WTC11 (cell line): ENCODE data around the gene SPNS3. TPM values are rescaled to one million over a fixed set of nuclear protein-coding genes. Genes with fewer than 3 reads are reported as not detected.

Experiments
- ATAC-seq: fragments of 200-7000 bp; cut with Tn5 transposase; 2 replicates; pipeline ENCODE4 v1.10.0; 2021; ENCODE audit warnings: mild to moderate bottlenecking, moderate library complexity
- CTCF ChIA-PET: fragments of 300-600 bp; sonication (Branson Sonifier 250); formaldehyde crosslinking; loops from one replicate; lab custom pipeline; 2021; ENCODE audit warnings: antibody characterized with exemption; lab: Charles Lee
- POLR2A ChIA-PET: fragments of 350-600 bp; sonication (Branson Sonifier 250); formaldehyde crosslinking; loops from one replicate; lab custom pipeline; 2021; ENCODE audit warnings: antibody characterized with exemption; lab: Charles Lee
- DNase-seq: peaks from one replicate; pipeline ENCODE4 v3.0.0; 2021; ENCODE audit warnings: low spot score
- H3K27ac Mint-ChIP-seq: 2 replicates; pipeline ENCODE4 v1.8.0; 2021; ENCODE audit warnings: mixed read lengths
- H3K27me3 Mint-ChIP-seq: 2 replicates; pipeline ENCODE4 v1.8.0; 2021; ENCODE audit warnings: low read depth, mild to moderate bottlenecking, moderate library complexity, mixed read lengths
- H3K36me3 Mint-ChIP-seq: 2 replicates; pipeline ENCODE4 v1.8.0; 2021; ENCODE audit warnings: mixed read lengths
- H3K4me1 Mint-ChIP-seq: 2 replicates; pipeline ENCODE4 v1.8.0; 2022; ENCODE audit warnings: mixed read lengths
- H3K4me3 Mint-ChIP-seq: 2 replicates; pipeline ENCODE4 v1.8.0; 2021; ENCODE audit warnings: mild to moderate bottlenecking, moderate library complexity, mixed read lengths
- H3K9me3 Mint-ChIP-seq: 2 replicates; pipeline ENCODE4 v1.8.0; 2021; ENCODE audit warnings: mixed read lengths
- CBFB ChIP-seq: sonication (generic); formaldehyde crosslinking; IDR thresholded peaks from 2 replicates; pipeline ENCODE4 v1.8.1; 2022; ENCODE audit warnings: mild to moderate bottlenecking, low read depth, missing genetic modification reagents
- ELF4 ChIP-seq: sonication (generic); formaldehyde crosslinking; IDR thresholded peaks from 2 replicates; pipeline ENCODE4 v1.8.1; 2022; ENCODE audit warnings: low read depth, mild to moderate bottlenecking, moderate library complexity, missing genetic modification reagents
- FOXK1 ChIP-seq: sonication (generic); formaldehyde crosslinking; IDR thresholded peaks from 2 replicates; pipeline ENCODE4 v1.8.0; 2022; ENCODE audit warnings: mild to moderate bottlenecking, moderate library complexity, missing genetic modification reagents
- GRHL2 ChIP-seq: fragments of 250-450 bp; sonication (Bioruptor Pico); IDR thresholded peaks from 2 replicates; pipeline ENCODE4 v1.8.0; 2022; ENCODE audit warnings: mild to moderate bottlenecking, moderate library complexity; ENCODE audit not compliant: insufficient replicate concordance, severe bottlenecking
- HMGA2 ChIP-seq: fragments of 250-450 bp; sonication (Bioruptor Pico); IDR thresholded peaks from 2 replicates; pipeline ENCODE4 v1.4.0; 2021; ENCODE audit warnings: mild to moderate bottlenecking, moderate library complexity
- IRF2 ChIP-seq: sonication (generic); formaldehyde crosslinking; IDR thresholded peaks from 2 replicates; pipeline ENCODE4 v1.8.0; 2022; ENCODE audit warnings: low read depth, missing genetic modification reagents, borderline replicate concordance
- NFE2L1 ChIP-seq: sonication (generic); formaldehyde crosslinking; IDR thresholded peaks from 2 replicates; pipeline ENCODE4 v1.8.1; 2023; ENCODE audit warnings: missing genetic modification reagents
- NFYB ChIP-seq: sonication (generic); formaldehyde crosslinking; conservative IDR thresholded peaks from 2 replicates; pipeline ENCODE4 v1.8.0; 2022; ENCODE audit warnings: low read depth, missing genetic modification reagents
- NR2C2 ChIP-seq: sonication (generic); formaldehyde crosslinking; IDR thresholded peaks from 2 replicates; pipeline ENCODE4 v1.8.0; 2022; ENCODE audit warnings: mild to moderate bottlenecking, missing genetic modification reagents
- OVOL2 ChIP-seq: fragments of 250-450 bp; sonication (Bioruptor Pico); IDR thresholded peaks from 2 replicates; pipeline ENCODE4 v1.9.0; 2021; ENCODE audit warnings: mild to moderate bottlenecking, borderline replicate concordance
- PRRX2 ChIP-seq: fragments of 250-450 bp; sonication (Bioruptor Pico); IDR thresholded peaks from 2 replicates; pipeline ENCODE4 v1.8.0; 2021; ENCODE audit warnings: mild to moderate bottlenecking
- TCF7 ChIP-seq: sonication (generic); formaldehyde crosslinking; IDR thresholded peaks from 2 replicates; pipeline ENCODE4 v1.8.0; 2022; ENCODE audit warnings: mild to moderate bottlenecking, low read depth, missing genetic modification reagents, moderate library complexity
- ZNF219 ChIP-seq: sonication (generic); formaldehyde crosslinking; IDR thresholded peaks from 2 replicates; pipeline ENCODE4 v1.8.0; 2023; ENCODE audit warnings: missing genetic modification reagents, mild to moderate bottlenecking, borderline replicate concordance
- ZNF263 ChIP-seq: sonication (generic); formaldehyde crosslinking; IDR thresholded peaks from 2 replicates; pipeline ENCODE4 v1.8.1; 2022; ENCODE audit warnings: low read depth, mild to moderate bottlenecking, moderate library complexity, missing genetic modification reagents
- total RNA-seq: library from RNA; stranded (reverse); gene quantifications from 3 replicates; pipeline ENCODE4 v1.2.3, GENCODE V29; 2021
- TF ChIP-seq, protein P1 (sequence below): sonication (generic); formaldehyde crosslinking; IDR thresholded peaks from 2 replicates; pipeline ENCODE4 v1.8.0; 2023; ENCODE audit warnings: missing genetic modification reagents, mild to moderate bottlenecking, borderline replicate concordance
- TF ChIP-seq, protein P2 (sequence below): fragments of 250-450 bp; sonication (Bioruptor Pico); IDR thresholded peaks from 2 replicates; pipeline ENCODE4 v1.8.0; 2021; ENCODE audit warnings: mild to moderate bottlenecking
- TF ChIP-seq, protein P3 (sequence below): sonication (generic); formaldehyde crosslinking; IDR thresholded peaks from 2 replicates; pipeline ENCODE4 v1.8.1; 2023; ENCODE audit warnings: mild to moderate bottlenecking, missing genetic modification reagents, moderate library complexity
- TF ChIP-seq, protein P4 (sequence below): sonication (generic); formaldehyde crosslinking; IDR thresholded peaks from 2 replicates; pipeline ENCODE4 v1.8.1; 2022; ENCODE audit warnings: low read depth, mild to moderate bottlenecking, moderate library complexity, missing genetic modification reagents, borderline replicate concordance
- TF ChIP-seq, protein P5 (sequence below): sonication (generic); formaldehyde crosslinking; IDR thresholded peaks from 2 replicates; pipeline ENCODE4 v1.8.0; 2023; ENCODE audit warnings: missing genetic modification reagents
- TF ChIP-seq, protein P6 (sequence below): fragments of 250-450 bp; sonication (Bioruptor Pico); IDR thresholded peaks from 2 replicates; pipeline ENCODE4 v1.9.0; 2021; ENCODE audit warnings: mild to moderate bottlenecking

The SPNS3 gene
- total RNA-seq, 1 experiment from 2014 or later, result not detected

DNA sequence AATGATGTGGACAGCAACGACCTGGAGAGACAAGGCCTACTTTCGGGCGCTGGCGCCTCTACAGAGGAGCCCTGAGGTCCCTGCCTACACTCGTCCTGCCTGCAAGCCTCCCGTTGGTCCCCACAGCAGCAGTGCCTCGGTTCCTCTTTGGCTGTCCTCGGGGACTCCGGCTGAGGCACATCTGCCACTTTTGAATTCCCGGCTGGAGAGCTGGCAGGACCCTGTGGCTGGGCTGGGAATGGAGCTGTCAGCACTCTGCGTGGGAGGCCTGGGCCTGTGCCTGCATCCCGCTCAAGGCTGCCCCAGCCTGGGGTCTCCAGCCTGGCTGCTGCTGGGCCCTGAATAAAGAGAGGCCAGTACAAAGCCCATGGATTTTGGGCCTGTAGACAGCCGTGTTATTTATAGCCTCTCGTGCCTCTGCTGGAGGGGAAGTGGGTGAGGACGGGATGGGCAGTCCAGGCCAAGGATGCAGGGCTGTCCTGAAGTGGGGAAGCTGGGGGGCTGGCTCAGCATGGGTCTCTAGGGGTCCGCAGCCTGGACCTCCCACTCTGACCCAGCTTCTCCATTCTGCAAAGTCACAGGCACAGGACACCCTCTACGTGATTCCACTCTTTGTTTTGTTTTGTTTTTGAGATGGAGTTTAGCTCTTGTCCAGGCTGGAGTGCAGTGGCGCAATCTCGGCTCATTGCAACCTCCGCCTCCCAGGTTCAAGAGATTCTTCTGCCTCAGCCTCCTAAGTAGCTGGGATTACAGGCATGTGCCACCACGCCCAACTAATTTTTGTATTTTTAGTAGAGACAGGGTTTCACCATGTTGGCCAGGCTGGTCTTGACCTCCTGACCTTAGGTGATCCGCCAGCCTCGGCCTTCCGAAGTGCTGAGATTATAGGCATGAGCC is 54.3 kb downstream of the SPNS3 start (continued):
- TF ChIP-seq, protein P1, sequence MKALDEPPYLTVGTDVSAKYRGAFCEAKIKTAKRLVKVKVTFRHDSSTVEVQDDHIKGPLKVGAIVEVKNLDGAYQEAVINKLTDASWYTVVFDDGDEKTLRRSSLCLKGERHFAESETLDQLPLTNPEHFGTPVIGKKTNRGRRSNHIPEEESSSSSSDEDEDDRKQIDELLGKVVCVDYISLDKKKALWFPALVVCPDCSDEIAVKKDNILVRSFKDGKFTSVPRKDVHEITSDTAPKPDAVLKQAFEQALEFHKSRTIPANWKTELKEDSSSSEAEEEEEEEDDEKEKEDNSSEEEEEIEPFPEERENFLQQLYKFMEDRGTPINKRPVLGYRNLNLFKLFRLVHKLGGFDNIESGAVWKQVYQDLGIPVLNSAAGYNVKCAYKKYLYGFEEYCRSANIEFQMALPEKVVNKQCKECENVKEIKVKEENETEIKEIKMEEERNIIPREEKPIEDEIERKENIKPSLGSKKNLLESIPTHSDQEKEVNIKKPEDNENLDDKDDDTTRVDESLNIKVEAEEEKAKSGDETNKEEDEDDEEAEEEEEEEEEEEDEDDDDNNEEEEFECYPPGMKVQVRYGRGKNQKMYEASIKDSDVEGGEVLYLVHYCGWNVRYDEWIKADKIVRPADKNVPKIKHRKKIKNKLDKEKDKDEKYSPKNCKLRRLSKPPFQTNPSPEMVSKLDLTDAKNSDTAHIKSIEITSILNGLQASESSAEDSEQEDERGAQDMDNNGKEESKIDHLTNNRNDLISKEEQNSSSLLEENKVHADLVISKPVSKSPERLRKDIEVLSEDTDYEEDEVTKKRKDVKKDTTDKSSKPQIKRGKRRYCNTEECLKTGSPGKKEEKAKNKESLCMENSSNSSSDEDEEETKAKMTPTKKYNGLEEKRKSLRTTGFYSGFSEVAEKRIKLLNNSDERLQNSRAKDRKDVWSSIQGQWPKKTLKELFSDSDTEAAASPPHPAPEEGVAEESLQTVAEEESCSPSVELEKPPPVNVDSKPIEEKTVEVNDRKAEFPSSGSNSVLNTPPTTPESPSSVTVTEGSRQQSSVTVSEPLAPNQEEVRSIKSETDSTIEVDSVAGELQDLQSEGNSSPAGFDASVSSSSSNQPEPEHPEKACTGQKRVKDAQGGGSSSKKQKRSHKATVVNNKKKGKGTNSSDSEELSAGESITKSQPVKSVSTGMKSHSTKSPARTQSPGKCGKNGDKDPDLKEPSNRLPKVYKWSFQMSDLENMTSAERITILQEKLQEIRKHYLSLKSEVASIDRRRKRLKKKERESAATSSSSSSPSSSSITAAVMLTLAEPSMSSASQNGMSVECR (CRISPR knock-in tag), result no peak
- no peak for TF ChIP-seq HMGA2
- TF ChIP-seq NR2C2, result no peak
- TF ChIP-seq, protein P2, sequence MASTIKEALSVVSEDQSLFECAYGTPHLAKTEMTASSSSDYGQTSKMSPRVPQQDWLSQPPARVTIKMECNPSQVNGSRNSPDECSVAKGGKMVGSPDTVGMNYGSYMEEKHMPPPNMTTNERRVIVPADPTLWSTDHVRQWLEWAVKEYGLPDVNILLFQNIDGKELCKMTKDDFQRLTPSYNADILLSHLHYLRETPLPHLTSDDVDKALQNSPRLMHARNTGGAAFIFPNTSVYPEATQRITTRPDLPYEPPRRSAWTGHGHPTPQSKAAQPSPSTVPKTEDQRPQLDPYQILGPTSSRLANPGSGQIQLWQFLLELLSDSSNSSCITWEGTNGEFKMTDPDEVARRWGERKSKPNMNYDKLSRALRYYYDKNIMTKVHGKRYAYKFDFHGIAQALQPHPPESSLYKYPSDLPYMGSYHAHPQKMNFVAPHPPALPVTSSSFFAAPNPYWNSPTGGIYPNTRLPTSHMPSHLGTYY (CRISPR knock-in tag), result no peak

DNA sequence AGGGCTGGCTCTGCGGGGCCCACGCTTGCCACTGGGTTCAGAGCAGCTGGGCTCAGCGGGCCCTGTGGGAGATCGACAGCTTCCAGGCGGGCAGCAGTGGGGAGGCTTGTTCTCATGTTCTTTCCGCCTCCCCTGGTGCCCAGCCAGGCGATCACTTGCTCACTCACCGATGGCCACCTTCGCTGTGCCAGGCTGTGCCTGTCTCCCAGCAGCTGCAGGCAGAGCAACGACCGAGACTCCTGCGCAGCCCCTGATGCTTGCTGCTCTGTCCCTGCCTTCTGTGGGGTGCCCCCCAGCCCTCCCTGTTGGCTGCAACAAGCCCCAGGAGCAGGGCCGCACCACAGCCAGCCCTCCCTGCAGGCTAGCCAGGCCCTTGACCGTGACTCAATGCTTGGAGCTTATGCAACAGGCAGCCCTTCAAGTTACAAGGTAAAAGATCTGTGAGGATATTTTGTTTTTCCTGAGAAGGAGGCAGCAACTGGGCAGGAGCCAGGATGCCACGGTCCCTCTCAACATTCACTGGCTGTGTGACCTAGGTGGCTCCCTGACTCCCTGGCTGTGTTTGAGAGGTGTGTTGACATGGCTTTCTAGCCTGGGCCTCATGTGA is 55.4 kb downstream of the SPNS3 start:
- no peaks in the 10 kb centered on the region for H3K9me3 Mint-ChIP-seq

More for the DNA sequence above, 55.4 kb downstream of the SPNS3 start:
- Mint-ChIP-seq H3K36me3 (no peaks in the 10 kb centered on the region), H3K27me3 (no peaks in the 10 kb centered on the region), H3K4me1 (peaks cover 12% of the 10 kb centered on the region), H3K4me3 (no peak overlapping the region), H3K27ac (no peak overlapping the region)
- DNase-seq (no peak), ATAC-seq (no peak)
- TF ChIP-seq, protein P3, sequence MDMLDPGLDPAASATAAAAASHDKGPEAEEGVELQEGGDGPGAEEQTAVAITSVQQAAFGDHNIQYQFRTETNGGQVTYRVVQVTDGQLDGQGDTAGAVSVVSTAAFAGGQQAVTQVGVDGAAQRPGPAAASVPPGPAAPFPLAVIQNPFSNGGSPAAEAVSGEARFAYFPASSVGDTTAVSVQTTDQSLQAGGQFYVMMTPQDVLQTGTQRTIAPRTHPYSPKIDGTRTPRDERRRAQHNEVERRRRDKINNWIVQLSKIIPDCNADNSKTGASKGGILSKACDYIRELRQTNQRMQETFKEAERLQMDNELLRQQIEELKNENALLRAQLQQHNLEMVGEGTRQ (CRISPR knock-in tag), result no peak
- TF ChIP-seq ELF4 (no peak), IRF2 (no peak), ZNF219 (CRISPR knock-in tag) (no peak), FOXK1 (CRISPR knock-in tag) (no peak), OVOL2 (CRISPR knock-in tag) (no peak), NFYB (CRISPR knock-in tag) (no peak), PRRX2 (CRISPR knock-in tag) (no peak), CBFB (CRISPR knock-in tag) (no peak), ZNF263 (CRISPR knock-in tag) (no peak), GRHL2 (CRISPR knock-in tag) (no peak), NFE2L1 (no peak), TCF7 (CRISPR knock-in tag) (no peak)
- TF ChIP-seq, protein P4, sequence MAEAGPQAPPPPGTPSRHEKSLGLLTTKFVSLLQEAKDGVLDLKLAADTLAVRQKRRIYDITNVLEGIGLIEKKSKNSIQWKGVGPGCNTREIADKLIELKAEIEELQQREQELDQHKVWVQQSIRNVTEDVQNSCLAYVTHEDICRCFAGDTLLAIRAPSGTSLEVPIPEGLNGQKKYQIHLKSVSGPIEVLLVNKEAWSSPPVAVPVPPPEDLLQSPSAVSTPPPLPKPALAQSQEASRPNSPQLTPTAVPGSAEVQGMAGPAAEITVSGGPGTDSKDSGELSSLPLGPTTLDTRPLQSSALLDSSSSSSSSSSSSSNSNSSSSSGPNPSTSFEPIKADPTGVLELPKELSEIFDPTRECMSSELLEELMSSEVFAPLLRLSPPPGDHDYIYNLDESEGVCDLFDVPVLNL (CRISPR knock-in tag), result no peak
- TF ChIP-seq, protein P5, sequence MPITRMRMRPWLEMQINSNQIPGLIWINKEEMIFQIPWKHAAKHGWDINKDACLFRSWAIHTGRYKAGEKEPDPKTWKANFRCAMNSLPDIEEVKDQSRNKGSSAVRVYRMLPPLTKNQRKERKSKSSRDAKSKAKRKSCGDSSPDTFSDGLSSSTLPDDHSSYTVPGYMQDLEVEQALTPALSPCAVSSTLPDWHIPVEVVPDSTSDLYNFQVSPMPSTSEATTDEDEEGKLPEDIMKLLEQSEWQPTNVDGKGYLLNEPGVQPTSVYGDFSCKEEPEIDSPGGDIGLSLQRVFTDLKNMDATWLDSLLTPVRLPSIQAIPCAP (CRISPR knock-in tag), result no peak
- TF ChIP-seq, protein P6, sequence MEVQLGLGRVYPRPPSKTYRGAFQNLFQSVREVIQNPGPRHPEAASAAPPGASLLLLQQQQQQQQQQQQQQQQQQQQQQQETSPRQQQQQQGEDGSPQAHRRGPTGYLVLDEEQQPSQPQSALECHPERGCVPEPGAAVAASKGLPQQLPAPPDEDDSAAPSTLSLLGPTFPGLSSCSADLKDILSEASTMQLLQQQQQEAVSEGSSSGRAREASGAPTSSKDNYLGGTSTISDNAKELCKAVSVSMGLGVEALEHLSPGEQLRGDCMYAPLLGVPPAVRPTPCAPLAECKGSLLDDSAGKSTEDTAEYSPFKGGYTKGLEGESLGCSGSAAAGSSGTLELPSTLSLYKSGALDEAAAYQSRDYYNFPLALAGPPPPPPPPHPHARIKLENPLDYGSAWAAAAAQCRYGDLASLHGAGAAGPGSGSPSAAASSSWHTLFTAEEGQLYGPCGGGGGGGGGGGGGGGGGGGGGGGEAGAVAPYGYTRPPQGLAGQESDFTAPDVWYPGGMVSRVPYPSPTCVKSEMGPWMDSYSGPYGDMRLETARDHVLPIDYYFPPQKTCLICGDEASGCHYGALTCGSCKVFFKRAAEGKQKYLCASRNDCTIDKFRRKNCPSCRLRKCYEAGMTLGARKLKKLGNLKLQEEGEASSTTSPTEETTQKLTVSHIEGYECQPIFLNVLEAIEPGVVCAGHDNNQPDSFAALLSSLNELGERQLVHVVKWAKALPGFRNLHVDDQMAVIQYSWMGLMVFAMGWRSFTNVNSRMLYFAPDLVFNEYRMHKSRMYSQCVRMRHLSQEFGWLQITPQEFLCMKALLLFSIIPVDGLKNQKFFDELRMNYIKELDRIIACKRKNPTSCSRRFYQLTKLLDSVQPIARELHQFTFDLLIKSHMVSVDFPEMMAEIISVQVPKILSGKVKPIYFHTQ (CRISPR knock-in tag), result no peak
- CTCF ChIA-PET, result no interaction called here
- POLR2A ChIA-PET, result no interaction called here
